ENCODE data around the gene PGGT1B. TPM values are rescaled to one million over a fixed set of nuclear protein-coding genes. Genes with fewer than 3 reads are reported as not detected.

Gene PGGT1B
- polyA plus RNA-seq, 1 donor from 2014 or later, result 6.6 TPM

DNA sequence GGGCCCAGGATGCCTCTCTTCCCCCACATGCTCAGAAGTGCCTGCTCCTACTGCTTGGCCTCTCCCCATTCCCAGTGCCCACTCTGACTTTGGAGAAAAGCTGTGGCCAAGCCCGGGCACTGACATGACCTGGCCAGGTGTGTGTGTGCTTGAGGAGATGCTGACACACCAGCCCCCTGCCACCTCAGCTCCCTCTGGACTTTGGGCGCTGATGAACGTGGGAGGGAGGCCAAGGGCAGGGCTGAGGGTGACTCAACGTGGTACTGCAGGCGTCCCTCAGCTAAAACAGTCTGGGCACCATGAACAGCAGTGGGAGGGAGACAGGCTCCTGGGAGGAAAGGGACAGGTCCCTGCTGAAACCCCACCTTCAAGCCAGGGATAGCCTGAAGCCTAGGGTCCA lies 96.9 kb downstream of the PGGT1B start:
- H3K79me2 ChIP-seq (replicated peaks; ENCODE audit: insufficient read depth, low read length), result peaks cover 79% of the 10 kb centered on the region

DNA sequence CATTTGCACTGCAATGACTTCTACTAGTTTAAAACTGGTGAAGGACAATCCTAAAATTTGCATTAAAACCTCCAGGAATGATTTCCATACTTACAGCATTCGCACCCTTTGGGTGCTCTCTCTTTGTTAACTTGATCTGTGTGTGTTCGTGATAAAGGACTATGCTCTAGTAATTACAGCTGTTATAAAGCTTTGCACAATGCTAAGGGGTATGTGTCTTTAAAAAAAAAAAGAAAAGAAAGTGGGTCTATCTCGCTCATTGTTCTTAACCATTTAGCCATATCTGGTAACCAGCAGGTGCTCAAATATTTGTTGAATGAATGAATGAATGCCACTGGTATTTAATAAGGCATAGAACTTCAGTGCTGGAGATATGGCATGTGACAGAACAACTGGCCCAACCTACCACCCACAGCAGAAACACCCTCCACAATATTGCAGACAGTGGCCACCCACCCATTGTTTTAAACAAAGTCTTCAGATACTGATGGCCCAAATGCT lies 101.7 kb downstream of the PGGT1B start:
- H4K20me1 ChIP-seq (ENCODE audit: insufficient read depth), result no peaks in the 10 kb centered on the region
- H3K27ac ChIP-seq (ENCODE audit: low read length), result no peak overlapping the region
- peaks cover 3% of the 10 kb centered on the region for H3K36me3 ChIP-seq (ENCODE audit: insufficient read depth, low read length)
- no peaks in the 10 kb centered on the region for H3K27me3 ChIP-seq (ENCODE audit: insufficient read depth, low read depth, low read length)
- H3K9ac ChIP-seq (ENCODE audit: low read length), result no peak overlapping the region
- peaks cover 92% of the 10 kb centered on the region for H3K79me2 ChIP-seq (replicated peaks; ENCODE audit: insufficient read depth, low read length)
- no peak overlapping the region for H3K4me3 ChIP-seq (ENCODE audit: low read length)
- no peak overlapping the region for H3K4me2 ChIP-seq (ENCODE audit: low read length)
- H2AFZ ChIP-seq (ENCODE audit: low read depth, low read length), result no peak overlapping the region
- H3F3A ChIP-seq (ENCODE audit: insufficient read depth, low read length, poor library complexity, severe bottlenecking), result no peaks in the 10 kb centered on the region
- TF ChIP-seq, protein P1, sequence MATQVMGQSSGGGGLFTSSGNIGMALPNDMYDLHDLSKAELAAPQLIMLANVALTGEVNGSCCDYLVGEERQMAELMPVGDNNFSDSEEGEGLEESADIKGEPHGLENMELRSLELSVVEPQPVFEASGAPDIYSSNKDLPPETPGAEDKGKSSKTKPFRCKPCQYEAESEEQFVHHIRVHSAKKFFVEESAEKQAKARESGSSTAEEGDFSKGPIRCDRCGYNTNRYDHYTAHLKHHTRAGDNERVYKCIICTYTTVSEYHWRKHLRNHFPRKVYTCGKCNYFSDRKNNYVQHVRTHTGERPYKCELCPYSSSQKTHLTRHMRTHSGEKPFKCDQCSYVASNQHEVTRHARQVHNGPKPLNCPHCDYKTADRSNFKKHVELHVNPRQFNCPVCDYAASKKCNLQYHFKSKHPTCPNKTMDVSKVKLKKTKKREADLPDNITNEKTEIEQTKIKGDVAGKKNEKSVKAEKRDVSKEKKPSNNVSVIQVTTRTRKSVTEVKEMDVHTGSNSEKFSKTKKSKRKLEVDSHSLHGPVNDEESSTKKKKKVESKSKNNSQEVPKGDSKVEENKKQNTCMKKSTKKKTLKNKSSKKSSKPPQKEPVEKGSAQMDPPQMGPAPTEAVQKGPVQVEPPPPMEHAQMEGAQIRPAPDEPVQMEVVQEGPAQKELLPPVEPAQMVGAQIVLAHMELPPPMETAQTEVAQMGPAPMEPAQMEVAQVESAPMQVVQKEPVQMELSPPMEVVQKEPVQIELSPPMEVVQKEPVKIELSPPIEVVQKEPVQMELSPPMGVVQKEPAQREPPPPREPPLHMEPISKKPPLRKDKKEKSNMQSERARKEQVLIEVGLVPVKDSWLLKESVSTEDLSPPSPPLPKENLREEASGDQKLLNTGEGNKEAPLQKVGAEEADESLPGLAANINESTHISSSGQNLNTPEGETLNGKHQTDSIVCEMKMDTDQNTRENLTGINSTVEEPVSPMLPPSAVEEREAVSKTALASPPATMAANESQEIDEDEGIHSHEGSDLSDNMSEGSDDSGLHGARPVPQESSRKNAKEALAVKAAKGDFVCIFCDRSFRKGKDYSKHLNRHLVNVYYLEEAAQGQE (IDR thresholded peaks at IDR 0.05; ENCODE audit: borderline replicate concordance), result no peak
- TF ChIP-seq MXI1 (conservative IDR thresholded peaks at IDR 0.05; ENCODE audit: poor library complexity, severe bottlenecking) (no peak), SMC3 (conservative IDR thresholded peaks at IDR 0.05; ENCODE audit: poor library complexity) (no peak), POLR2AphosphoS5 (IDR thresholded peaks at IDR 0.05) (no peak), TAF1 (IDR thresholded peaks at IDR 0.05; ENCODE audit: low read depth) (no peak), RAD21 (conservative IDR thresholded peaks at IDR 0.05) (no peak), EZH2 (IDR thresholded peaks at IDR 0.05; ENCODE audit: borderline replicate concordance, insufficient read depth, low read length, poor library complexity, severe bottlenecking) (no peak), EP300 (conservative IDR thresholded peaks at IDR 0.05; ENCODE audit: poor library complexity, severe bottlenecking) (no peak)
- TF ChIP-seq, protein P2, sequence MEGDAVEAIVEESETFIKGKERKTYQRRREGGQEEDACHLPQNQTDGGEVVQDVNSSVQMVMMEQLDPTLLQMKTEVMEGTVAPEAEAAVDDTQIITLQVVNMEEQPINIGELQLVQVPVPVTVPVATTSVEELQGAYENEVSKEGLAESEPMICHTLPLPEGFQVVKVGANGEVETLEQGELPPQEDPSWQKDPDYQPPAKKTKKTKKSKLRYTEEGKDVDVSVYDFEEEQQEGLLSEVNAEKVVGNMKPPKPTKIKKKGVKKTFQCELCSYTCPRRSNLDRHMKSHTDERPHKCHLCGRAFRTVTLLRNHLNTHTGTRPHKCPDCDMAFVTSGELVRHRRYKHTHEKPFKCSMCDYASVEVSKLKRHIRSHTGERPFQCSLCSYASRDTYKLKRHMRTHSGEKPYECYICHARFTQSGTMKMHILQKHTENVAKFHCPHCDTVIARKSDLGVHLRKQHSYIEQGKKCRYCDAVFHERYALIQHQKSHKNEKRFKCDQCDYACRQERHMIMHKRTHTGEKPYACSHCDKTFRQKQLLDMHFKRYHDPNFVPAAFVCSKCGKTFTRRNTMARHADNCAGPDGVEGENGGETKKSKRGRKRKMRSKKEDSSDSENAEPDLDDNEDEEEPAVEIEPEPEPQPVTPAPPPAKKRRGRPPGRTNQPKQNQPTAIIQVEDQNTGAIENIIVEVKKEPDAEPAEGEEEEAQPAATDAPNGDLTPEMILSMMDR (IDR thresholded peaks at IDR 0.05; ENCODE audit: poor library complexity, severe bottlenecking), result no peak
- no peaks in the 10 kb centered on the region for H3K9me2 ChIP-seq (ENCODE audit: insufficient read depth, low read length)
- H3K9me3 ChIP-seq (ENCODE audit: low read length), result peaks cover 11% of the 10 kb centered on the region

More for the DNA sequence above, 96.9 kb downstream of the PGGT1B start:
- H2AFZ ChIP-seq (ENCODE audit: low read depth, low read length), result no peak overlapping the region
- H4K20me1 ChIP-seq (ENCODE audit: insufficient read depth), result no peaks in the 10 kb centered on the region
- no peak overlapping the region for H3K9ac ChIP-seq (ENCODE audit: low read length)
- no peak overlapping the region for H3K4me3 ChIP-seq (ENCODE audit: low read length)
- peaks cover 19% of the 10 kb centered on the region for H3K9me3 ChIP-seq (ENCODE audit: low read length)
- H3K27ac ChIP-seq (ENCODE audit: low read length), result no peak overlapping the region
- peaks cover 2% of the 10 kb centered on the region for H3F3A ChIP-seq (ENCODE audit: insufficient read depth, low read length, poor library complexity, severe bottlenecking)
- TF ChIP-seq, protein P2 (IDR thresholded peaks at IDR 0.05; ENCODE audit: poor library complexity, severe bottlenecking), result no peak
- TF ChIP-seq EP300 (conservative IDR thresholded peaks at IDR 0.05; ENCODE audit: poor library complexity, severe bottlenecking) (no peak), MXI1 (conservative IDR thresholded peaks at IDR 0.05; ENCODE audit: poor library complexity, severe bottlenecking) (no peak), TAF1 (IDR thresholded peaks at IDR 0.05; ENCODE audit: low read depth) (no peak), POLR2AphosphoS5 (IDR thresholded peaks at IDR 0.05) (no peak), RAD21 (conservative IDR thresholded peaks at IDR 0.05) (no peak), SMC3 (conservative IDR thresholded peaks at IDR 0.05; ENCODE audit: poor library complexity) (no peak), EZH2 (IDR thresholded peaks at IDR 0.05; ENCODE audit: borderline replicate concordance, insufficient read depth, low read length, poor library complexity, severe bottlenecking) (no peak)
- TF ChIP-seq, protein P1 (IDR thresholded peaks at IDR 0.05; ENCODE audit: borderline replicate concordance), result no peak
- H3K36me3 ChIP-seq (ENCODE audit: insufficient read depth, low read length), result peaks cover 3% of the 10 kb centered on the region
- no peaks in the 10 kb centered on the region for H3K27me3 ChIP-seq (ENCODE audit: insufficient read depth, low read depth, low read length)
- H3K9me2 ChIP-seq (ENCODE audit: insufficient read depth, low read length), result no peaks in the 10 kb centered on the region
- H3K4me2 ChIP-seq (ENCODE audit: low read length), result no peak overlapping the region

Measured in neural cell (in vitro differentiated cells).